Stimulated activated CD8-positive, alpha-beta memory T cell treated with anti-CD3 and anti-CD28 coated beads, Interleukin-4, amount 100 ng/mL, for 1 hour (primary cell): ENCODE data around the gene SSC4D.

Experiments
- DNase-seq, 2 donors: peaks; one replicate each; pipeline ENCODE4 v3.0.0-alpha.2; 2020; ENCODE audit warnings: low read depth in 2 of 2, low spot score in 1 of 2

The SSC4D gene

GRCh38 chr7:76356115-76356514 is 53.4 kb downstream of the SSC4D start:
- no peak for DNase-seq

- no peak for DNase-seq
Observed at GRCh38 chr7:76354981-76355730, 54.3 kb downstream of the SSC4D start.

DNA sequence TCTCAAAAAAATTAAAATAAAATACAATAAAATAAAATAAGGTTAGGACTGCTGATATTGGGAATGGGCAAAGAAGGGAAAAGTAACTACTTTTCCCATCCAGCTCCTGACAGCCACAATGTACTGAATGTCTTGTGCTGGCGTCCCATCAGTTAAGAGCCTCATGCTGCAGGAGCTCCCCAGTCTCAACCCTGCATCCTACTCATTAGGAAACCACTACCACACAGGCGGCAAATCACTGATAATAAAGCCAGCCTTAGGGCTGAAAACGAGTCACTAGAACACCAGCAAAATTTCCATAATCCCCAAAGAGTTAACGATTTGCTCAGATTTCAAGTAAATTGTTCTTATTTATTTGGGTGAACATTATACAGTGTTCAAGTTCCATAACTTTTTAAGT is 55.0 kb downstream of the SSC4D start:
- no peak for DNase-seq

DNA sequence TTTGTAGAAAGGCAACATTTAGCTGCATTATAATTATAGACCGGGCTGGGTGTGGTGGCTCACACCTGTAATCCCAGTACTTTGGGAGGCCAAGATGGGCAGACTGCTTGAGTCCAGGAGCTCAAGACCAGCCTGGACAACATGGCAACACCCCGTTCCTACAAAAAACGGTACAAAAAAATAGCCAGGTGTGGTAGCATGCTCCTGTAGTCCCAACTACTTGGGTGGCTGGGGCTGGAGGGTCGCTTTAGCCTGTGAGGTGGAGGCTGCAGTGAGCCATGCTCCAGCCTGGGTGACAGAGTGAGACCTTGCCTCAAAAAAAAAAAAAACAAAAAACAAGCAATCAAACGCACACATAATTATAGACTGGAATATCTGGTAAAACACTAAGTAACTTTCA is 55.8 kb downstream of the SSC4D start:
- DNase-seq = no peak

DNA sequence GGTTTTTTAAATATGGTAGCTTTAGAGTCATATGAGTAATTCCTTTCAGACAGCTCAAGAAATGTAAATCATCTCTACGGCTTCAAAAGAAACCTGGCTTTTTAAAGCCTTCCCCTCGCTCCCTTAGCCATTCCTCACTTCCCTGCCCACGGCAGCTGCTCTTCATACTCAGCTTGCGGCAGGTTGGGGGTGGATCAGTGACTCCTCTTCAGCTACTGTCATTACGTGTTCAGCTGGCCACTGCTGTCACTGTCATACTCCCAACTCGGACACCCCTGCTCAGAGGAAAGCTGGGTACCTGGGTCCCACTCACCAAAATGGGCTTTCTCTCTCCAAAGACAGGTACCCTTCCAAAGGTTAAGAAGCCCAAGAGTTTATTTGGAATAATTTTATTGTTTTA is 57.3 kb downstream of the SSC4D start:
- no peak for DNase-seq

DNA sequence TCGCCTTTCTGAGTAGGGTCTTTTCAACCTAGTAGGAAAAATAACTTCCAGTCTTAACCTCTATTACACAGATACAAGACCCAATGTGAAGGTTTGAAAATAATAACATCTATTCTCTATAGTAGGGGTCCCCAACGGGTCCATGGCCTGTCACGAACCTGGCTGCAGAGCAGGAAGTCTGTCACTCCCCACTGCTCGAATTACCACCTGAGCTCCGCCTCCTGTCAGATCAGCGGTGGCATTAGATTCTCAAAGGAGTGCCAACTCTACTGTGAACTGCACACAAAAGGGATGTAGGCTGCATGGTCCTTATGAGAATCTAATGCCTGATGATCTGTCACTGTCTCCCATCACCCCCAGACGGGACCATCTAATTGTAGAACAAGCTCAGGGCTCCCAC is 58.1 kb downstream of the SSC4D start:
- no peak for DNase-seq

DNA sequence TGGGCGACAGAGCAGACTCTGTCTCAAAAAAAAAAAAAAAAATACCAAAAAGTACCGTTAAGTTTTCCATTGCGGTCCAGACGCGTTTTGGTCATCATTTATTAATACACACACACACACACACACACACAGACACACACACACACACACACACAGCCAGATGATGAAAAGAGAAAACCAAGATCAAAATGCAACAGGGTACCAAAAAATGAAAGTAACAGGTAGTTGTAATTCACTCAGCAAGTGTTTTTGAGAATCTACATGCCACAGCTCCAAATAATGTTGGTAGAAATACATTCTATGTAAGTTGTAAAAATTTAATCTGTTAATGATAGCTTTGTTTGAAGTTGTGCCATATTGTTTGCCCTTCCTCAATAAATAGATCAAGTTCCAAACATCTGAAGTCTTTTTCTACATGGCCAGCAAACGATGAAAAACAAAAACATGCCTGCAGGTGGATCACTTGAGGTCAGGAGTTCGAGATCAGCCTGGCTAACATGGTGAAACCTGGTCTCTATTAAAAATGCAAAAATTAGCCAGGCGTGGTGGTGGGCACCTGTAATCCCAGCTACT is 60.1 kb downstream of the SSC4D start:
- DNase-seq = no peak

GRCh38 chr7:76347710-76348109 is 61.8 kb downstream of the SSC4D start:
- DNase-seq = no peak

GRCh38 chr7:76346778-76347177 is 62.7 kb downstream of the SSC4D start:
- no peak for DNase-seq

GRCh38 chr7:76346097-76346496 is 63.4 kb downstream of the SSC4D start:
- DNase-seq = no peak

DNA sequence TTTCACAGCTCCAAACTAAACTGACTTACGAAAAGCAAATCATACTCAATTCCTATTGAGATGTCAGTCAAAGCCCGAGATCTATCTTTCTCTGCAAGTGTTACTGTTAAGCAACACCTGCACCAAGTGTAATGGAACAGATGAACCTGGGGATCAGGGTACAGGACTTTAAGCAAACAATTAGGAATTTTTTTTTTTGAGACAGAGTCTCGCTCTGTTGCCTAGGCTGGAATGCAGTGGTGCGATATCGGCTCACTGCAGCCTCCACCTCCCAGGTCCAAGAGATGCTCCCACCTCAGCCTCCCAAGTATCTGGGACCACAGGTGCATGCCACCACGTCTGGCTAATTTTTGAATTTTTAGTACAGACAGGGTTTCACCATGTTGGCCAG is 65.6 kb downstream of the SSC4D start:
- no peak for DNase-seq

- no peak for DNase-seq
Observed at GRCh38 chr7:76343294-76343930, 66.1 kb downstream of the SSC4D start.

- DNase-seq = no peak
Observed at GRCh38 chr7:76342222-76342621, 67.3 kb downstream of the SSC4D start.

DNA sequence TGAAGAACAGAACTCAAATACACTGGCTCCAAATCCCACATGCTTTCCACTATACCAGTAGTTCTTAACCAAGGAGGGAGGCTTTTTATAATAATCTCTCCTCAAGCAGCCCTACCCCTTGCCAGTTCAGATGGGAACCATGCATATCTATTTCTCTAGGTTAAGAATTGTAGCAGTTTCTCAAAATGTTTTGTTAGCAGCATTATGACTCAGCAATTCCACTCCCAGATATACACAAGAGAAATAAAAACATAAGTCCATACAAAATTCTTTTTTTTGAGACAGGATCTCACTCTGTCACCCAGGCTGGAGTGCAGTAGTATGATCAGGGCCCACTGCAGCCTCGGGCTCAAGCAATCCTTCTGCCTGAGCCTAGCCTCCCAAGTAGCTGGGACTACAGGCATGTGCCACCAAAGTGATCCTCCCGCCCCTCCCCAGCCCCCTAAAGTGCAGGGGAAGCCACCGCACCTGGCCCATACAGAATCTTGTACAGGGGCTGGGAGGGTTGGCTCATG is 68.8 kb downstream of the SSC4D start:
- DNase-seq = no peak
